Measurements from ENCODE around the gene STK26. TPM values are rescaled to one million over a fixed set of nuclear protein-coding genes. Genes with fewer than 3 reads are reported as not detected.

Gene STK26
- total and polyA plus RNA-seq, 2 experiments from 2014 or later: 65.2 to 110 TPM

GRCh38 chrX:132045456-132045855, 22.4 kb downstream of the STK26 start:
- H3K4me1 ChIP-seq (ENCODE audit: insufficient read depth): peaks cover 45% of the 10 kb centered on the region
- H3F3A ChIP-seq (replicated peaks; ENCODE audit: low read depth): no peaks in the 10 kb centered on the region
- H4K20me1 ChIP-seq (replicated peaks; ENCODE audit: insufficient read depth): no peaks in the 10 kb centered on the region
- Mint-ChIP-seq H3K4me3 (peak overlapping the region; percentile 50), H3K9me3 (no peaks in the 10 kb centered on the region), H3K27me3 (ENCODE audit: insufficient read depth, low read depth, poor library complexity) (peaks cover 3% of the 10 kb centered on the region), H3K27ac (peak overlapping the region; percentile 96), H3K36me3 (ENCODE audit: low read depth) (no peaks in the 10 kb centered on the region), H3K4me1 (peaks cover 44% of the 10 kb centered on the region)
- H3K27ac ChIP-seq (ENCODE audit: low read depth): peak overlapping the region; percentile 53
- H3K79me2 ChIP-seq (replicated peaks; ENCODE audit: insufficient read depth): peaks cover 81% of the 10 kb centered on the region
- no peaks in the 10 kb centered on the region for H3K36me3 ChIP-seq (ENCODE audit: insufficient read depth)
- H3K27me3 ChIP-seq (ENCODE audit: insufficient read depth): no peaks in the 10 kb centered on the region
- no peak overlapping the region for H3K4me3 ChIP-seq
- ATAC-seq (no peak), DNase-seq (ENCODE audit: low spot score) (peak; percentile 21)
- H3K9me2 ChIP-seq (ENCODE audit: insufficient read depth): no peaks in the 10 kb centered on the region
- TF ChIP-seq ETS1 (IDR thresholded peaks at IDR 0.05) (no peak), STAT1 (IDR thresholded peaks at IDR 0.05; ENCODE audit: unreplicated experiment) (no peak), POLR2AphosphoS5 (IDR thresholded peaks at IDR 0.05; ENCODE audit: low read depth) (no peak), NANOG (IDR thresholded peaks at IDR 0.05; ENCODE audit: borderline replicate concordance) (no peak), EZH2phosphoT487 (IDR thresholded peaks at IDR 0.05; ENCODE audit: unreplicated experiment) (no peak), ZNF462 (CRISPR knock-in tag; IDR thresholded peaks at IDR 0.05) (no peak), EZH2 (IDR thresholded peaks at IDR 0.05; ENCODE audit: low read depth, unreplicated experiment) (no peak), ZNF114 (CRISPR knock-in tag; IDR thresholded peaks at IDR 0.05) (no peak), CREB1 (CRISPR knock-in tag; IDR thresholded peaks at IDR 0.05; ENCODE audit: low read depth) (no peak), JUNB (IDR thresholded peaks at IDR 0.05; ENCODE audit: unreplicated experiment) (no peak)
- no peak overlapping the region for H2AFZ ChIP-seq
- H3K4me2 ChIP-seq: peak overlapping the region; percentile 48; the same call in 1 of the 2 replicates

All from GM23338 (cell line).